OCI-LY7 (cell line): Measurements from ENCODE around the gene NIN. TPM values are rescaled to one million over a fixed set of nuclear protein-coding genes. Genes with fewer than 3 reads are reported as not detected.

Source experiments
- BruUV-seq: library from RNA; stranded (reverse); fragments of 400-500 nt; replicated peaks from 2 replicates; lab custom pipeline; 2021; lab: Mats Ljungman, UMichigan
- CTCF ChIA-PET: fragments of 300-600 bp; sonication (Branson Sonifier 250); formaldehyde crosslinking; loops from one replicate; lab custom pipeline; 2022; ENCODE audit warnings: antibody characterized with exemption; ENCODE audit not compliant: unreplicated experiment; lab: Charles Lee
- POLR2A ChIA-PET: fragments of 300-600 bp; sonication (Branson Sonifier 250); formaldehyde crosslinking; loops from one replicate; lab custom pipeline; 2022; ENCODE audit warnings: antibody characterized with exemption; lab: Charles Lee
- DNase-seq: peaks from one replicate; pipeline ENCODE4 v3.0.0-alpha.2; 2015; ENCODE audit warnings: low spot score
- H2AFZ ChIP-seq: fragments of 200-600 bp; sonication (generic), shearing (Covaris generic); 2 replicates; pipeline ENCODE4 v1.6.1; 2014; ENCODE audit warnings: mild to moderate bottlenecking, antibody characterized with exemption, low read length, moderate library complexity
- H3K27ac ChIP-seq: fragments of 200-600 bp; sonication (generic); 2 replicates; pipeline ENCODE4 v1.5.1; 2014; ENCODE audit warnings: mixed run types, low read depth, mild to moderate bottlenecking, moderate library complexity, low read length, inconsistent platforms; ENCODE audit not compliant: poor library complexity, severe bottlenecking
- H3K36me3 ChIP-seq: fragments of 200-600 bp; sonication (generic); 2 replicates; pipeline ENCODE4 v1.6.1; 2014; ENCODE audit warnings: mild to moderate bottlenecking, antibody characterized with exemption, low read length, moderate library complexity, mixed read lengths; ENCODE audit not compliant: insufficient read depth
- H3K4me1 ChIP-seq: fragments of 200-600 bp; sonication (generic); 2 replicates; pipeline ENCODE4 v1.5.1; 2014; ENCODE audit warnings: mild to moderate bottlenecking, low read length; ENCODE audit not compliant: insufficient read depth, poor library complexity, severe bottlenecking
- H3K4me2 ChIP-seq: fragments of 200-600 bp; sonication (generic); 2 replicates; pipeline ENCODE4 v1.6.1; 2014; ENCODE audit warnings: mild to moderate bottlenecking, low read length
- H3K4me3 ChIP-seq: fragments of 200-600 bp; sonication (generic); 2 replicates; pipeline ENCODE4 v1.5.1; 2014; ENCODE audit warnings: mild to moderate bottlenecking, low read depth, low read length; ENCODE audit not compliant: poor library complexity, severe bottlenecking
- H3K79me2 ChIP-seq: fragments of 200-600 bp; sonication (generic); 2 replicates; pipeline ENCODE4 v1.6.1; 2016; ENCODE audit warnings: low read depth, mild to moderate bottlenecking, low read length, moderate library complexity, mixed read lengths; ENCODE audit not compliant: insufficient read depth
- H3K9me2 ChIP-seq: fragments of 200-600 bp; sonication (generic); 2 replicates; pipeline ENCODE4 v1.6.1; 2016; ENCODE audit warnings: mild to moderate bottlenecking, low read length, mixed read lengths; ENCODE audit not compliant: insufficient read depth
- H3K9me3 ChIP-seq: fragments of 200-600 bp; sonication (generic); 2 replicates; pipeline ENCODE4 v1.6.1; 2014; ENCODE audit warnings: mild to moderate bottlenecking, mixed run types, low read length, mixed read lengths
- H4K20me1 ChIP-seq: fragments of 200-600 bp; sonication (generic); 2 replicates; pipeline ENCODE4 v1.6.1; 2014; ENCODE audit warnings: mild to moderate bottlenecking, antibody characterized with exemption, low read length, moderate library complexity, mixed read lengths; ENCODE audit not compliant: insufficient read depth
- EZH2phosphoT487 ChIP-seq: fragments of 200-600 bp; sonication (generic); IDR thresholded peaks from 2 replicates; pipeline ENCODE4 v1.6.1; 2018; ENCODE audit warnings: low read depth, borderline replicate concordance, mild to moderate bottlenecking, mixed run types, antibody characterized with exemption, low read length, moderate library complexity, mixed read lengths
- intact Hi-C: fragments of 100-400 bp; cut with micrococcal nuclease; formaldehyde crosslinking; loops from one replicate; pipeline ENCODE4 v1.10.0; 2022; ENCODE audit not compliant: unreplicated experiment
- total RNA-seq, 2 experiments: library from RNA; depleted of rRNA in 1 of 2; stranded (reverse); fragments of >200 nt in 1 of 2; shearing (Covaris generic) in 1 of 2; gene quantifications; 2 replicates each; pipeline ENCODE4 v1.2.3, GENCODE V29; 2014 to 2022
- TF ChIP-seq, protein P1 (sequence below): fragments of 200-600 bp; sonication (generic); conservative IDR thresholded peaks from 2 replicates; pipeline ENCODE4 v1.5.1; 2014; ENCODE audit warnings: mild to moderate bottlenecking, antibody characterized with exemption, low read length, moderate library complexity, mixed read lengths

Gene NIN
- total RNA-seq, 2 experiments from 2014 or later: 95.3 to 189 TPM

DNA sequence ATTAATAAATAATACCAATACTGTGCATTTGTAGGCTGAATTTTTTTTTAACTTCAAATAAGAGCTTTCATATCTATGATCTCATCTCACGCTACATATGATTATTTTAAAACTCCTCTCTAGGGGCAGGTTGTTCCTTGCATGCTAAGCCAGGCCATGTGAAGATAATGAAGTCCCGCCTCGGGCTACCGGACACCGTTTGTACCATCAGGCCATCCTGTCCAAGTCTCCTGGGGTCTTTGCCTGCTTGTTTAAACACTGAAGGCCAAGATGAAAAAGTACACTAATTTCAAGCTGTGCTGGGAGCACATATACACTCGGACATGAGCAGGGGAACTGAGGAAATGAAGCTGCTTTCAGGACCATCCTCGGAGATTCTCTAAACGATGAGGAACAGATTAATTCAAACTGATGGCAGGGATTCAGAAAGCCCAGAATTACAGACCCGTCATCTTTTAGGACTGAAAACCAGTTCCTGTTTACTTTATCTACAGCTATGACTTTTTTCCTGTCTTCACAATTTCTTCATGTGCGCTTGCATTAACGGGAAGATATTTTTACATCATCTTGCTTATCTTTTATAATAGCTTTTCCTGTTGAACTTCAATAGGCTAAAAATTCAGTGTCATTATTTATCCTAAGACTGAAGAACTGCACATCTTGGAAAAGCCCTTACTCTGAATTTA is 34.6 kb upstream of the NIN start:
- CTCF ChIA-PET: no interaction called here
- intact Hi-C loops: no loop called here

DNA sequence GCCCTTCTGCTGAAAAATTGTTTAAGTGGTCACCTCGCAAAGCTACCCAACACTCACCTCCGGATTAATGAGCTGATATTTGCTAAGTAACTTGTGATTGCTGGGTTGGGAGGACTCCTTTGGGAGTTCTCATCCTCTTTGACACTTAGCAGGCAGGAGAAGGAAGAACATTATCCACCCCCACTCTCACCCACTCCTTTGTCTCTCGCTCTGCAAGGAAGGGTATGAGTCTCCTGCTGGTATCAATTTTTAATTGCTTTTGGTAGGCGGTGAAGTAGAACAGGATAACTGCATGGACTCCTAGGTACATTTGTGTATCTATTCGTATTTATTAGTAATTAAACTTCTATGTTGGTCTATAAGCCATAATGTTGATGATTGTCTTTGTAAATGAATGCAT is 34.0 kb upstream of the NIN start:
- POLR2A ChIA-PET: interaction anchor here (0.6 to 2.6 kb wide), 5 partner anchors 10 to 72 kb away, joined by 3 to 8 read pairs (median 4); no protein-coding TSS in a partner anchor

More for the DNA sequence above, 34.6 kb upstream of the NIN start:
- Histone ChIP-seq H3K79me2 (no peaks in the 10 kb centered on the region), H3K4me3 (no peak overlapping the region), H3K4me1 (peaks cover 18% of the 10 kb centered on the region), H2AFZ (peak overlapping the region; percentile 54; the same call in 1 of the 2 replicates), H4K20me1 (no peaks in the 10 kb centered on the region), H3K9me2 (no peaks in the 10 kb centered on the region), H3K36me3 (no peaks in the 10 kb centered on the region), H3K4me2 (no peak overlapping the region), H3K27ac (no peak overlapping the region), H3K9me3 (no peaks in the 10 kb centered on the region)
- POLR2A ChIA-PET: interaction anchor here (0.6 to 2.6 kb wide), 6 partner anchors 9 to 186 kb away, joined by 3 to 8 read pairs (median 4); no protein-coding TSS in a partner anchor
- DNase-seq: no peak
- no peak for TF ChIP-seq EZH2phosphoT487
- TF ChIP-seq, protein P1, sequence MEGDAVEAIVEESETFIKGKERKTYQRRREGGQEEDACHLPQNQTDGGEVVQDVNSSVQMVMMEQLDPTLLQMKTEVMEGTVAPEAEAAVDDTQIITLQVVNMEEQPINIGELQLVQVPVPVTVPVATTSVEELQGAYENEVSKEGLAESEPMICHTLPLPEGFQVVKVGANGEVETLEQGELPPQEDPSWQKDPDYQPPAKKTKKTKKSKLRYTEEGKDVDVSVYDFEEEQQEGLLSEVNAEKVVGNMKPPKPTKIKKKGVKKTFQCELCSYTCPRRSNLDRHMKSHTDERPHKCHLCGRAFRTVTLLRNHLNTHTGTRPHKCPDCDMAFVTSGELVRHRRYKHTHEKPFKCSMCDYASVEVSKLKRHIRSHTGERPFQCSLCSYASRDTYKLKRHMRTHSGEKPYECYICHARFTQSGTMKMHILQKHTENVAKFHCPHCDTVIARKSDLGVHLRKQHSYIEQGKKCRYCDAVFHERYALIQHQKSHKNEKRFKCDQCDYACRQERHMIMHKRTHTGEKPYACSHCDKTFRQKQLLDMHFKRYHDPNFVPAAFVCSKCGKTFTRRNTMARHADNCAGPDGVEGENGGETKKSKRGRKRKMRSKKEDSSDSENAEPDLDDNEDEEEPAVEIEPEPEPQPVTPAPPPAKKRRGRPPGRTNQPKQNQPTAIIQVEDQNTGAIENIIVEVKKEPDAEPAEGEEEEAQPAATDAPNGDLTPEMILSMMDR: no peak
- BruUV-seq: no TSS peak

More for the DNA sequence above, 34.0 kb upstream of the NIN start:
- Histone ChIP-seq H3K4me3 (no peak overlapping the region), H4K20me1 (no peaks in the 10 kb centered on the region), H3K36me3 (no peaks in the 10 kb centered on the region), H3K4me1 (peaks cover 22% of the 10 kb centered on the region), H2AFZ (0 out of 2 replicates have a peak overlapping the region, but pooled peaks have one; percentile 15), H3K4me2 (no peak overlapping the region), H3K79me2 (no peaks in the 10 kb centered on the region), H3K9me2 (no peaks in the 10 kb centered on the region), H3K27ac (no peak overlapping the region), H3K9me3 (no peaks in the 10 kb centered on the region)
- intact Hi-C loops: loop anchor here (5.0 kb wide), 2 partner anchors 153 to 553 kb away; partner anchors contain the start of genes DMAC2L and L2HGDH
- CTCF ChIA-PET: no interaction called here
- DNase-seq: no peak
- BruUV-seq: no TSS peak
- TF ChIP-seq, protein P1: no peak
- TF ChIP-seq EZH2phosphoT487: no peak
